ENCODE measurements around the gene CLK2.
A peak's percentile ranks its signal among the peaks of the same experiment; 100 is the strongest.

The CLK2 gene

DNA sequence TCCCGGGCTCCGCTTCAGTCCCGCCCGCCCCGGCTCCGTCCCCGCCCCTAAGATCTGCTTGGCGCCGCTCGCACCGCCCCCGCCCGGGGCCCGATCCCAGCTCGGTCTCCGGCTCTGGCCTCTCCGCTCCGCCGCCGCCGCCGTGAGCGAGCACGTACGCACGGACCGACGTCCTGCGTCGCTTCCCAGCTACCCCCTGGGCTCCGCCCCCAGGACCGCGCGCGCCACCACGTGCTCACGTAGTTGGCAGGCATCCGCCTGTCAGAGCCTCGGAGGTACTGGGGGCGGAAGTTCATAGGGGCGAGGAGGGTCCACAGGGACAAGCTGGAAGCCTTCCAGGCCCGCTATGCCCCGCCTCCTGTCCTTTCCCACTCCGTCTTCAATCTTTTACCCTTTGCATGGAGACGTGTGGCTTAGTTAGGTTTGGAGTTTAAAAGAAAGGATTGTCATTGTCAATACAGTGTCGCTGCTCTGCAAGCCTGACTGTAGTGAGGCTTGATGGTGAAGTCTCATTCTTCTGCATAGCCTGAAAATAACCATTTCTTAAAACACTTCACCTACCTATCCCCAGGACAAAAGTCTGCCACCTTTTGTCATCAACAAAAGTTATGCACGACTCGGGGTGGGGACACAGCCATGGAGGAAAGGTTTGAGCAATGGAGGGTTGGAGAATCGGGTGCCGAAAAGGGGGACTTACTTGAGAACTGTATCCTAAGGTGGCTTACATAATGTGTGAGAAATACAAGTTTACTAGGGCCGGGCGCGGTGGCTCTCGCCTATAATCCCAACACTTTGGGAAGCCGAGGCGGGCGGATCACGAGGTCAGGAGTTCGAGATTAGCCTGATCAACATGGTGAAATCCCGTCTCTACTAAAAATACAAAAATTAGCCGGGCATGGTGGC is at the start of gene CLK2:
Gene CLK2 (minus strand): TSS at position 162 of the 903 bp plus-strand sequence. CDS start 2,527 bp downstream, outside the sequence.
- DNase-seq, result peak; percentile 75 to 85

GRCh38 chr1:155322571-155322952 is 49.3 kb upstream of the CLK2 start:
- no peak for DNase-seq

- no peak for DNase-seq
Measured at GRCh38 chr1:155321639-155322503, 48.6 kb upstream of the CLK2 start.

DNA sequence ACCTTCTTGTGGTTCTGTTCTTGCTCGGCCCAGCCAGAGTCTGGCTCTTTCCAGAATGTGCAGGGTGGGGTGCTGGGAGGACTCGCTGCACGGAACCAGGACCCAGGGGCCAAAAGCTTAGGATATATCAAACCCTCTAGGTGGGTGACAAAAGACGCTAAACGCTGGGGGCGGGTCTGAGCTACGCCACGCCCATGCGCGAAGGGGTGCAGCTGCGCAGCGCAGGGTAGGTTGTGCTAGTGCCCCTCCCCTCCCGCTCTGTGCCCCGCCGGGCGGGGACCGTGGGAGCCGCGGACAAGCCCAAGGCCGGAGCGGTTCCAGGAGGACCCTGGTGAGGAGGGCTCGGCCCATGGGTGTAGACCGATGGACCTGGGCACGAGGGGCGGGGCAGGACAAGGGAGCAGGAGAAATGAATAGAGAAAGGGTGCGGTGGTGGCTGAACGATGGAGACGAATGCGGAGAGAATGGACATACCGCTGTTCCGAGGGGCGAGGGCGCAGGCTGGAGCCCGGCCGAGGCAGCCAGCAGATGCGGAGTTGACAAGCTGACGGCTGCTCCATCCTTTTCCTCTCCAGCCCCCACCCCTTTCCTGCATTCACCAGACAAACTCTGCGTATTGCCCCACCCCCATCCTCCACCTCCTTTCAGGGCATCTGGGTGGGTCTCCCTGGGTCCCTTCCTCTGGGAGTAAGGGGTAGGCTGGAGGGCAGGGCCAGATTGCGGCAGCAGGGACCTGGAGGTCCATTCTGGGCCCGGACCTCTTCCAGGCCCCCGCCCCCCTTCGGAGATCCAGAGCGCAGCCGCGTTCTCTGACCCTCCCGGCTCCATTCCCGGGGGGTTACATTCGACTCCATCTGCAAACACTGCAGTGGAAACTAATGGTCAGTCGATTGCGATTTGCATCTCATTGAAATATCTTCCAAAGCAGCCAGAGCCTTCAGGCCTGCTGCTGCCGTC is 47.6 kb upstream of the CLK2 start, which contains the start of gene RUSC1:
Gene RUSC1 (plus strand): TSS at position 234 of the 957 bp plus-strand sequence. CDS start 880 bp downstream, outside the sequence.
- no peak for DNase-seq

DNA sequence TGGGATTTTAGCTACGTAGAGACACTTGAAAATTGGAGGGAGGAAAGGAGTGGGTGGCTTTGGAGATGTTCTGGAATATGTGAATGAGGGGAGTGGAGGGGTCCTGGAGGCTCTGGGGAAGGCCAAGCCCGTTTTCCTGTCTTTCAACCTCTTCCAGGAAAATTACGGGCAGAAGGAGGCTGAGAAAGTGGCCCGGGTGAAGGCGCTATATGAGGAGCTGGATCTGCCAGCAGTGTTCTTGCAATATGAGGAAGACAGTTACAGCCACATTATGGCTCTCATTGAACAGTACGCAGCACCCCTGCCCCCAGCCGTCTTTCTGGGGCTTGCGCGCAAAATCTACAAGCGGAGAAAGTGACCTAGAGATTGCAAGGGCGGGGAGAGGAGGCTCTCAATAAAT is 46.9 kb upstream of the CLK2 start:
- DNase-seq, result no peak

DNA sequence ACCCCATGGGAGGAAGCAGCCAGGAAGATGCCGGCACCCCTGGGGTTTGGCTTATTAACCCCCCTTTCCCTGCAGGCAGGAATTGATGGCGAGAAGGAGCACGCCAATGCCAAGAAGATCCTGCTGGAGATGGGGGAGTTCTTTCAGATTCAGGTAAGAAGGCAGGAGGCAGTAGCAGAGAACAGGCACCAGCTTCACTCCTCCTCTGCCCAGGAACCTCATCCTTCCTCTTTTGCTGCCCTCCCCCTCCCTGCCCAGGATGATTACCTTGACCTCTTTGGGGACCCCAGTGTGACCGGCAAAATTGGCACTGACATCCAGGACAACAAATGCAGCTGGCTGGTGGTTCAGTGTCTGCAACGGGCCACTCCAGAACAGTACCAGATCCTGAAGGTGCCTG is 46.2 kb upstream of the CLK2 start:
- no peak for DNase-seq

GRCh38 chr1:155318082-155318481 is 44.8 kb upstream of the CLK2 start:
- DNase-seq, result no peak

GRCh38 chr1:155316922-155317321 is 43.6 kb upstream of the CLK2 start:
- no peak for DNase-seq

DNA sequence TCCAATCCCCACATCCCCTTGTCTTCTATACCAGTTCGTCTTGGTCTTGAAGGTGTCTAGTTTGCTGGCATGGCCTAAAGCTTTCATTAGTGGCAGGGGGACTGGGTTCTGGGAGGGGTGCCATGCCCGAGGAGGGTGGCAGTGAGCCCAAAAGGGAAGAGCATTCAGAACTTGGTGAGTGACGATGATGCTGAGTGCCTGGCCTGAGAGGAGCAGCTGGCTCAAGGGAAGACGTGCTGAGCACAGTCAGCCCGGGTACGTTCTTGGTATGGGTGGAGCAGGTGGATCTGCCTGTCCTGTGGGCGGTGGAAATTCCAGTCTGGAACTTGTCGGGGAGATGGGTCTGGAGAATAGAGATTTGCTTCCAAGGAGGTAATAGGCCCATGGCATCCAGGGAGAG is 40.0 kb upstream of the CLK2 start:
- no peak for DNase-seq

DNA sequence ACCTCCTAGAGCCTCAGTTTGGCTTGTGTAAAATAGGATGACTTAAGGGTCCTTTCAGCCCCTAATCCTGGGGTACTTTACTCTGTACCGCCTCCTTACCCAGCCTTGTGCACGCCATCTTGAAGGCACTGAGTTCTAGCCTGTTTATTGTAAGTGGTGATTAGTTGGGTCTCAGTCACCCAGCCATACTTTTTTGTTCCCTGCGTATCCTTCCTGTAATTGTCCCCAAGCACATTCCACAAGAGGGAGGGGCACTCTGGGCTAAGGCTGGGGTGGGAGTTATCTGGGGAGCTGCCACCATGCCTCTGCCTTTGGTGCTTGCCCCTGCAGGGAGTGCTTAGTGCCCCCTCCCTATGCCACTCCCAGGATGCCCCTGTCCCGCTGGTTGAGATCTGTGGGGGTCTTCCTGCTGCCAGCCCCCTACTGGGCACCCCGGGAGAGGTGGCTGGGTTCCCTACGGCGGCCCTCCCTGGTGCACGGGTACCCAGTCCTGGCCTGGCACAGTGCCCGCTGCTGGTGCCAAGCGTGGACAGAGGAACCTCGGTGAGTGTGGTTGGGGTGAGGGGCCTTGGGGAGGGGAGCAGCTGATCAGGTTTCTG is 36.2 kb upstream of the CLK2 start:
- DNase-seq, result no peak

- DNase-seq, result peak; percentile 84 to 93
Measured at GRCh38 chr1:155308493-155309422, 35.5 kb upstream of the CLK2 start, which contains the start of gene FDPS. FDPS (plus strand) TSS chr1:155308866; CDS start chr1:155309790, 924 bp downstream.

- DNase-seq, result peak in 1 of 2 experiments; percentile 11
Measured at GRCh38 chr1:155307247-155307740, 34.0 kb upstream of the CLK2 start.

DNA sequence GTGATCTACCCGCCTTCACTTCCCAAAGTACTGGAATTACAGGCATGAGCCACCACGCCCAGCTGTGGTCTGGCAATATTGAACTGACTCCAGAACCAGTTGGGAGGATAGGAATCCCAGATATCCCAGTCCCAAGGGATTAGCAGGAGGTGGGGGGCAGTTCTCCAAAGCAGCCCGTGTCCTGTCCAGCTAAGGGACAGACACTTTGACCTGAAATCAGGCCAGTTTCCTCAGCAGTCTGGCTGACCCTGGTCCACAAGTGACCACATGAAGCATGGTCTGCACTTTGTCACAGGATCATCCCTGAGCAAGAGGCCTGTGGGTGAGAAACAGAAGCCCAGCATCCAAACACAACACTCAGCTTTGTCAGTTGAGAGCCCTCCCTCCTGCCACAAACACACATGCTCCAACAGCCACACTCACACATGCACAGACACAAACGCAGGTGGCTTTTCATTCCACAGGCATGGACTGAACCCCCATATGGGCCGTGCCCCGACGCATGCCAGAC is 32.6 kb upstream of the CLK2 start:
- no peak for DNase-seq

DNA sequence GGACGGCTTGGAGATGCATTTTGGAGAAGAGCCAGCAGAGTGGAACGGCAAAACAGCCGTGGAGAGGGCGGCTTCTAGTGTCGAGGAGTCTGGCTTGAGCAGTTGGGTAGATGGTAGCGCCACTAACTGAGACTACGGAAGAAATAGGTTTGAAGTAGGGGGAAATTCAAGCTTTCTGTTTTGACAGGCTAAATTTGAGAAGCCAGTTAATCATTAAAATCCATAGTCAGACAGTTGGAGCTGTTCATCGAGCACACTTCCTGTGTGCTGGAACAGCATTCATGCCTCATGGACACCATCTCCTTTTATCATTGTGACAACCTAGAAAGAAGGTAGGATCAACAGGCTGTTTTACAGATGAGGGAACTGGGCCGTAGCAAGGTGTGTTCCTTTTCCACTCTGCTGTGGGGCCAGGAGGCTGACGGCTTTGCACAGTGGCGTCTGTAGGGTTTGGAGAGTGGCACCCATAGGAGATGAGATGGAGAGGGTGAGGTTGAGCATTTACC is 31.3 kb upstream of the CLK2 start:
- no peak for DNase-seq

GRCh38 chr1:155301342-155301841 is 28.1 kb upstream of the CLK2 start, which contains the start of gene PKLR:
PKLR (minus strand) TSS chr1:155301438; CDS start chr1:155301395, 43 bp downstream.
- DNase-seq, result no peak

DNA sequence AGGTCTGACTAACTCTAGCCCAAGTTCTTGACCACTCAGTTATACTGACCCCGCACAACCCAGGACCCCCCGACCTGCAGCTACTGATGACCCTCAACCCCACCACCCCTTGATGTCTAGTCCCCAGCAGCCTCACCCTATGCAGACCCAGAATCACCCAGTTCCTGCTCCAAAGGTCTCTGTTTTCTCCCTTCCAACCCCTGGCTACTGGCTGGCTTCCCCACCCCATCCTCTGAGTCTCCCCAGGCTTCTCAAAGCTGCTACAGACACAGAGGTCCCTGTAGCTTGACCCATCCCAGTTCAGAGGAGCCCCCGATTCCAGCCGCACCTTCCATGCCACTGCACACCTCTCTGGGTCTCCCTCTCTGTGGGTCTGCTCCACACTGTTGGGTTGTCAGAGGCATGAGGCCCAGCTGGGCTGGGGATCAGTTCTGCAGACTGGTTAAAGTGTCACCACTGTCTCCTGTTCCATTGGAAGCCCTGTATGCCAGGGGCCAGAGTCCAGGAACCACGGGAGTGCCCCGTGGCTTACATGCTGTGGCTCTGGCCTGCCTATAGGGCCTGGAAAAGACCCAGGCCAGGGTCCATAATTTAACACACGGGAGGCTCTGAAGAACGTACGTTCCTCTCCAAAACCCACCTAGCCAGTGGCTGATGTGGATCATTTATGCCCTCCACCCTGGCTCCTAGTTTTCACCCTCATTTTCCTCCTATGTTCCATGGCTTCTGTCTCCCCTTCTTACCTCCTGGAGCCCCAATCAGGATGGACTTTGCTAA is 27.4 kb upstream of the CLK2 start:
- no peak for DNase-seq

- no peak for DNase-seq
Measured at GRCh38 chr1:155300024-155300423, 26.7 kb upstream of the CLK2 start.

GRCh38 chr1:155297384-155297783 is 24.1 kb upstream of the CLK2 start:
- DNase-seq, result no peak

DNA sequence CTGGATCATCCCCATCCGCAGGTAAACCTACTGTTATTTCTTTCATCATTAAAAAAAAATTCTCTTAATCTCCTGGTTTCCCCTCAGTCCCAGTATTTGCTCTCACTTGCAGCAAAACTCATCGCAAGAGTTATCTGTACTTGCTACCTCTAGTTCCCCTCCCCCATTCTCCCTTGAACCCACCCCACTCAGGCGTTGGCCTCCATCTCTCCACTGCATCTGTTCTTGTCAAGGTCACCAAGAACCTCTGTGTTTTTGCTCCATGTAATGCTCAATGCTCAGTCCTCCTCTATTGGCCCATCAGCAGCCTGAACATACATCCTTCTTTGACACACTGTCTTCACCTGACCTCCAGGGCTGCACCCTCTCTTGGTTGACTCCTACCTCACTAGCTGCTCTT is 23.4 kb upstream of the CLK2 start:
- no peak for DNase-seq

Data from SW 1271 (cell line).